ENCODE results near the gene BEX2.
"Not testable (repeated sequence)": the region's sequence is repeated elsewhere in the genome, so short reads cannot be mapped to it uniquely, and the experiment has no call there.

BEX2 gene

GRCh38 chrX:103310555-103311398 lies at the start of gene BEX2:
BEX2 (minus strand) TSS chrX:103310990; CDS start chrX:103309976, 1,014 bp downstream.
- no peak for DNase-seq (ENCODE audit: low read depth)

- peak; percentile 37 for DNase-seq (ENCODE audit: low read depth)
These were observed 49.3 kb upstream of the BEX2 start for GRCh38 chrX:103360092-103360491.

GRCh38 chrX:103359605-103360004 lies 48.8 kb upstream of the BEX2 start:
- not testable (repeated sequence) for DNase-seq (ENCODE audit: low read depth)

GRCh38 chrX:103357871-103358270 lies 47.1 kb upstream of the BEX2 start:
- no peak for DNase-seq (ENCODE audit: low read depth)

- DNase-seq (ENCODE audit: low read depth): no peak
These were observed 46.1 kb upstream of the BEX2 start for GRCh38 chrX:103356858-103357257.

- DNase-seq (ENCODE audit: low read depth): no peak
These were observed 45.5 kb upstream of the BEX2 start, which contains the start of gene TCEAL9 for GRCh38 chrX:103356130-103356798. TCEAL9 (plus strand) TSS chrX:103356506; CDS start chrX:103357685, 1,179 bp downstream.

- DNase-seq (ENCODE audit: low read depth): no peak
These were observed 37.0 kb upstream of the BEX2 start for GRCh38 chrX:103347682-103348397.

- no peak for DNase-seq (ENCODE audit: low read depth)
These were observed 33.8 kb upstream of the BEX2 start for GRCh38 chrX:103344606-103345005.

GRCh38 chrX:103343105-103343504 lies 32.3 kb upstream of the BEX2 start:
- DNase-seq (ENCODE audit: low read depth): no peak

GRCh38 chrX:103338663-103339062 lies 27.9 kb upstream of the BEX2 start:
- no peak for DNase-seq (ENCODE audit: low read depth)

GRCh38 chrX:103330681-103331288 lies 20.0 kb upstream of the BEX2 start:
- DNase-seq (ENCODE audit: low read depth): no peak

- DNase-seq (ENCODE audit: low read depth): no peak
These were observed 19.2 kb upstream of the BEX2 start, which contains the start of gene TCEAL7 for GRCh38 chrX:103329991-103330390. TCEAL7 (plus strand) TSS chrX:103330239; CDS start chrX:103331404, 1,165 bp downstream.

- DNase-seq (ENCODE audit: low read depth): no peak
These were observed 600 bp upstream of the BEX2 start for GRCh38 chrX:103311399-103311780.

GRCh38 chrX:103309860-103310554 lies 783 bp downstream of the BEX2 start:
- DNase-seq (ENCODE audit: low read depth): no peak

GRCh38 chrX:103305666-103306065 lies 5.1 kb downstream of the BEX2 start:
- DNase-seq (ENCODE audit: low read depth): not testable (repeated sequence)

GRCh38 chrX:103304705-103305104 lies 6.1 kb downstream of the BEX2 start:
- DNase-seq (ENCODE audit: low read depth): no peak

- no peak for DNase-seq (ENCODE audit: low read depth)
These were observed 17.7 kb downstream of the BEX2 start for GRCh38 chrX:103293118-103293517.

- DNase-seq (ENCODE audit: low read depth): no peak
These were observed 31.2 kb downstream of the BEX2 start for GRCh38 chrX:103279624-103280023.

GRCh38 chrX:103276581-103277002 lies 34.2 kb downstream of the BEX2 start, which contains the start of gene TCEAL5:
TCEAL5 (minus strand) TSS chrX:103276750; CDS start chrX:103274563, 2,187 bp downstream.
- DNase-seq (ENCODE audit: low read depth): no peak

- DNase-seq (ENCODE audit: low read depth): no peak
These were observed 34.7 kb downstream of the BEX2 start for GRCh38 chrX:103275947-103276567.

GRCh38 chrX:103274284-103274683 lies 36.5 kb downstream of the BEX2 start:
- no peak for DNase-seq (ENCODE audit: low read depth)

Measured in CMK (cell line).